ENCODE measurements around the gene DCTN4. TPM values are rescaled to one million over a fixed set of nuclear protein-coding genes. Genes with fewer than 3 reads are reported as not detected.

Gene DCTN4
- total and polyA plus RNA-seq, 2 of the 8 experiments (the other 6 are each of a cell fraction or from before 2014, with no cell fraction given) = 20.5 to 42.7 TPM

DNA sequence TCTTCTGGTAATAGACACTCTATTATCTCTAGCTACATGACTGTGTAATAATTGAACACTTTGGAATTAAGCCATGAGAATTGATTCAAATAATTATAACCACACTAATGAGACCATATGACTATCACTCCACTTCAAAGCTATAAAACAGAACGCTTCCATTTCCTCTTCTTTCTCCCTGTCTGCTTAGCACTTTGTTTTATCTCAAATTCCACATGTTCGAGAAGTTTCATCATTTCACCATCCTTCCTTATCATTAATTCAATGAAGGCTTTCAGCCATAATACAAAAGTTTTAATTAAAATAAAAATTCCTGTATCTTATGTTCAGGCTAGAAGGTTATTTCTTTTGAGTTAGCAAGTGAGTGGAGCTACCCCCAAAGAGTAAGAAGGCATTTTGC is 7.4 kb upstream of the DCTN4 start (continued):
- TF ChIP-seq BACH1 (IDR thresholded peaks at IDR 0.05; ENCODE audit: low read length) (no peak), TAF1 (IDR thresholded peaks at IDR 0.05; ENCODE audit: low read depth, low read length) (no peak), SP4 (IDR thresholded peaks at IDR 0.05; ENCODE audit: low read length) (no peak), POLR2AphosphoS5 (IDR thresholded peaks at IDR 0.05; ENCODE audit: low read depth, low read length) (no peak)

Data from H1 (cell line).